Erythroblast (primary cell): Measurements from ENCODE around the gene C16orf96.

Experiments
- GATA1 ChIP-seq: IDR thresholded peaks from 2 replicates; pipeline ENCODE4 v1.6.1; 2011; ENCODE audit warnings: low read depth, mild to moderate bottlenecking, control low read depth, low read length, moderate library complexity
- POLR2A ChIP-seq: IDR thresholded peaks from 2 replicates; pipeline ENCODE4 v1.6.1; 2011; ENCODE audit warnings: mild to moderate bottlenecking, low read length

DNA sequence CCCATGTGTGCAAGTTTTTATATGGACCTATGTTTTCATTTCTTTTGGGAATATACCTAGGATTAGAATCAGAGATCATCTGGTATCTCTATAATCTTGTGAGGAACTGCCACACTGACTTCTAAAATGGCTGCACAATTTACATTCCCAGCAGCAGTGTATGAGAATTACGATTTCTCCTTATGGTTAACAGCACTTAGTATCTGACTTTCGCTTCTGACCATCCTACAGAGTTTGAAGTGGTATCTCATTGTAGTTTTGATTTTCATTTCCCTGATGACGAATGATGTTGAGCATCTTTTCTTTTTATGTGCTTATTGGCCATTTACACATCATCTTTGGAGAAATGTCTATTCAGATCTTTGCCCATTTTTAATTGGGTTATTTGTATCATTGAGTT, 10.0 kb downstream of the C16orf96 start:
- no peak for TF ChIP-seq POLR2A
- TF ChIP-seq GATA1 = no peak
